HepG2 (cell line): ENCODE results near the gene FAM118A. TPM values are rescaled to one million over a fixed set of nuclear protein-coding genes. Genes with fewer than 3 reads are reported as not detected.

Experiments
- ADNP ChIP-seq: sonication (generic); formaldehyde crosslinking; IDR thresholded peaks from 2 replicates; pipeline ENCODE4 v1.4.0; 2020; ENCODE audit warnings: missing genetic modification reagents
- ELF4 ChIP-seq: sonication (generic); formaldehyde crosslinking; IDR thresholded peaks from 2 replicates; pipeline ENCODE4 v1.5.0; 2020; ENCODE audit warnings: missing genetic modification reagents, mild to moderate bottlenecking, moderate library complexity, borderline replicate concordance
- FLYWCH1 ChIP-seq: sonication (generic); formaldehyde crosslinking; IDR thresholded peaks from 2 replicates; pipeline ENCODE4 v1.8.1; 2023; ENCODE audit warnings: mild to moderate bottlenecking, missing genetic modification reagents
- HDAC2 ChIP-seq: sonication (generic); formaldehyde crosslinking; IDR thresholded peaks from 2 replicates; pipeline ENCODE4 v1.4.0; 2020; ENCODE audit warnings: missing genetic modification reagents
- HOXD1 ChIP-seq: sonication (generic); formaldehyde crosslinking; IDR thresholded peaks from 2 replicates; pipeline ENCODE4 v1.5.0; 2020; ENCODE audit warnings: missing genetic modification reagents
- KLF12 ChIP-seq: sonication (generic); formaldehyde crosslinking; IDR thresholded peaks from 2 replicates; pipeline ENCODE4 v1.4.0; 2020; ENCODE audit warnings: missing genetic modification reagents, borderline replicate concordance
- KLF16 ChIP-seq, 2 experiments: sonication (generic) in 1 of 2; formaldehyde crosslinking in 1 of 2; IDR thresholded peaks; 2 replicates each; pipeline versions ENCODE4 v1.6.1 to v1.8.0; 2016 to 2023; ENCODE audit warnings: missing genetic modification reagents in 2 of 2, missing compliant biosample characterization in 1 of 2
- NFKB2 ChIP-seq: sonication (generic); formaldehyde crosslinking; IDR thresholded peaks from 2 replicates; pipeline ENCODE4 v1.4.0; 2020; ENCODE audit warnings: missing genetic modification reagents, borderline replicate concordance
- RFX3 ChIP-seq: IDR thresholded peaks from 2 replicates; pipeline ENCODE4 v1.6.1; 2016; ENCODE audit warnings: missing biosample characterization, missing genetic modification reagents
- RXRB ChIP-seq: IDR thresholded peaks from 2 replicates; pipeline ENCODE4 v1.6.1; 2016; ENCODE audit warnings: borderline replicate concordance, missing genetic modification reagents, missing compliant biosample characterization
- THYN1 ChIP-seq: sonication (generic); formaldehyde crosslinking; IDR thresholded peaks from 2 replicates; pipeline ENCODE4 v1.8.1; 2023; ENCODE audit warnings: low read depth, mild to moderate bottlenecking, moderate library complexity, missing genetic modification reagents, borderline replicate concordance
- TOE1 ChIP-seq: sonication (generic); formaldehyde crosslinking; IDR thresholded peaks from 2 replicates; pipeline ENCODE4 v1.4.0; 2020; ENCODE audit warnings: mild to moderate bottlenecking, missing genetic modification reagents
- TP53 ChIP-seq: sonication (generic); formaldehyde crosslinking; conservative IDR thresholded peaks from 2 replicates; pipeline ENCODE4 v1.4.0; 2020; ENCODE audit warnings: missing genetic modification reagents
- XBP1 ChIP-seq: sonication (generic); formaldehyde crosslinking; IDR thresholded peaks from 2 replicates; pipeline ENCODE4 v1.5.0; 2020; ENCODE audit warnings: missing genetic modification reagents
- ZBTB7A ChIP-seq: sonication (generic); formaldehyde crosslinking; IDR thresholded peaks from 2 replicates; pipeline ENCODE4 v1.8.0; 2022; ENCODE audit warnings: mild to moderate bottlenecking, missing genetic modification reagents
- ZBTB7B ChIP-seq: sonication (generic); formaldehyde crosslinking; IDR thresholded peaks from 2 replicates; pipeline ENCODE4 v1.4.0; 2020; ENCODE audit warnings: missing genetic modification reagents
- ZFP37 ChIP-seq: sonication (generic); formaldehyde crosslinking; IDR thresholded peaks from 2 replicates; pipeline ENCODE4 v1.4.0; 2020; ENCODE audit warnings: missing genetic modification reagents, borderline replicate concordance
- ZFY ChIP-seq: sonication (generic); formaldehyde crosslinking; IDR thresholded peaks from 2 replicates; pipeline ENCODE4 v1.4.0; 2020; ENCODE audit warnings: missing genetic modification reagents
- ZNF138 ChIP-seq: sonication (generic); formaldehyde crosslinking; IDR thresholded peaks from 2 replicates; pipeline ENCODE4 v1.5.0; 2020; ENCODE audit warnings: mild to moderate bottlenecking, low read depth, missing genetic modification reagents
- ZNF207 ChIP-seq: fragments of 450-650 bp; IDR thresholded peaks from 2 replicates; pipeline ENCODE4 v1.6.1; 2016; ENCODE audit warnings: antibody characterized with exemption, borderline replicate concordance
- ZNF232 ChIP-seq: sonication (generic); formaldehyde crosslinking; IDR thresholded peaks from 2 replicates; pipeline ENCODE4 v1.4.0; 2020; ENCODE audit warnings: missing genetic modification reagents, borderline replicate concordance
- ZNF281 ChIP-seq: sonication (generic); formaldehyde crosslinking; IDR thresholded peaks from 2 replicates; pipeline ENCODE4 v1.4.0; 2020; ENCODE audit warnings: missing genetic modification reagents, borderline replicate concordance
- ZNF414 ChIP-seq: sonication (generic); formaldehyde crosslinking; IDR thresholded peaks from 2 replicates; pipeline ENCODE4 v1.5.0; 2020; ENCODE audit warnings: missing genetic modification reagents
- ZNF577 ChIP-seq: sonication (generic); formaldehyde crosslinking; IDR thresholded peaks from 2 replicates; pipeline ENCODE4 v1.4.0; 2020; ENCODE audit warnings: mild to moderate bottlenecking, low read depth, missing genetic modification reagents, borderline replicate concordance
- ZNF788 ChIP-seq: sonication (generic); formaldehyde crosslinking; IDR thresholded peaks from 2 replicates; pipeline ENCODE4 v1.5.0; 2020; ENCODE audit warnings: mild to moderate bottlenecking, missing genetic modification reagents, borderline replicate concordance
- polyA plus RNA-seq, 8 experiments: library from polyadenylated mRNA; depleted of rRNA in 3 of 8; stranded (reverse) in 7 of 8; unstranded in 1 of 8; fragments of >200 nt; fragmentation: Illumina TruSeq in 4 of 8; extraction: Trizol in 4 of 8; gene quantifications; 2 replicates each; pipeline versions ENCODE4 v1.2.1 to v1.2.3, GENCODE V29; 2011 to 2016; ENCODE audit warnings: low read depth in 4 of 8, missing spikeins in 1 of 8, mixed read lengths in 1 of 8; ENCODE audit not compliant: insufficient read depth in 1 of 8
- total RNA-seq, 5 experiments: library from RNA; depleted of rRNA; stranded (reverse); fragments of >200 nt; fragmentation: Illumina TruSeq; extraction: Trizol; gene quantifications; 2 replicates each; pipeline ENCODE4 v1.2.3, GENCODE V29; 2016; ENCODE audit warnings: low read depth in 1 of 5
- TF ChIP-seq, protein P1 (sequence below): sonication (generic); formaldehyde crosslinking; IDR thresholded peaks from 2 replicates; pipeline ENCODE4 v1.9.0; 2021; ENCODE audit warnings: missing genetic modification reagents, borderline replicate concordance

Gene FAM118A
- total and polyA plus RNA-seq, 2 of the 13 experiments (the other 11 are each of a cell fraction or from before 2014, with no cell fraction given): 36.7 to 48.2 TPM

GRCh38 chr22:45285263-45286058 lies 24.3 kb upstream of the FAM118A start (continued):
- peak in 1 of 2 experiments; percentile 34; a peak in 1 of 4 replicates for TF ChIP-seq KLF16 (CRISPR knock-in tag; IDR thresholded peaks at IDR 0.05)
- TF ChIP-seq ZNF577: no peak
- TF ChIP-seq HDAC2: peak; percentile 38; the same call in 1 of the 2 replicates
- TF ChIP-seq ZNF281 (CRISPR knock-in tag): peak; percentile 74; the same call in 1 of the 2 replicates
- TF ChIP-seq, protein P1, sequence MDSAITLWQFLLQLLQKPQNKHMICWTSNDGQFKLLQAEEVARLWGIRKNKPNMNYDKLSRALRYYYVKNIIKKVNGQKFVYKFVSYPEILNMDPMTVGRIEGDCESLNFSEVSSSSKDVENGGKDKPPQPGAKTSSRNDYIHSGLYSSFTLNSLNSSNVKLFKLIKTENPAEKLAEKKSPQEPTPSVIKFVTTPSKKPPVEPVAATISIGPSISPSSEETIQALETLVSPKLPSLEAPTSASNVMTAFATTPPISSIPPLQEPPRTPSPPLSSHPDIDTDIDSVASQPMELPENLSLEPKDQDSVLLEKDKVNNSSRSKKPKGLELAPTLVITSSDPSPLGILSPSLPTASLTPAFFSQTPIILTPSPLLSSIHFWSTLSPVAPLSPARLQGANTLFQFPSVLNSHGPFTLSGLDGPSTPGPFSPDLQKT (CRISPR knock-in tag): no peak
- no peak for TF ChIP-seq RFX3 (CRISPR knock-in tag)
- no peak for TF ChIP-seq ZFP37 (CRISPR knock-in tag)
- TF ChIP-seq ZBTB7B (CRISPR knock-in tag): no peak
- TF ChIP-seq TP53 (CRISPR knock-in tag): no peak
- TF ChIP-seq NFKB2: no peak
- no peak for TF ChIP-seq ZBTB7A (CRISPR knock-in tag)
- no peak for TF ChIP-seq KLF12 (CRISPR knock-in tag)
- 0 out of 2 replicates have a peak, but pooled peaks have one; percentile 1 for TF ChIP-seq ZNF414 (CRISPR knock-in tag)
- TF ChIP-seq ZNF232: no peak
- TF ChIP-seq FLYWCH1 (CRISPR knock-in tag): 0 out of 2 replicates have a peak, but pooled peaks have one; percentile 4
- TF ChIP-seq THYN1 (CRISPR knock-in tag): no peak
- no peak for TF ChIP-seq ELF4 (CRISPR knock-in tag)
- TF ChIP-seq ZNF207: no peak
- peak; percentile 29; the same call in 1 of the 2 replicates for TF ChIP-seq ZNF788 (CRISPR knock-in tag)
- TF ChIP-seq ZFY (CRISPR knock-in tag): peak; percentile 52; the same call in 1 of the 2 replicates
- TF ChIP-seq HOXD1 (CRISPR knock-in tag): no peak
- no peak for TF ChIP-seq ZNF138 (CRISPR knock-in tag)
- no peak for TF ChIP-seq ADNP (CRISPR knock-in tag)
- TF ChIP-seq TOE1 (CRISPR knock-in tag): no peak
- TF ChIP-seq XBP1 (CRISPR knock-in tag): no peak
- TF ChIP-seq RXRB (CRISPR knock-in tag): peak; percentile 9; the same call in 1 of the 2 replicates
